ENCODE data around the gene PTPRM.

Gene PTPRM

DNA sequence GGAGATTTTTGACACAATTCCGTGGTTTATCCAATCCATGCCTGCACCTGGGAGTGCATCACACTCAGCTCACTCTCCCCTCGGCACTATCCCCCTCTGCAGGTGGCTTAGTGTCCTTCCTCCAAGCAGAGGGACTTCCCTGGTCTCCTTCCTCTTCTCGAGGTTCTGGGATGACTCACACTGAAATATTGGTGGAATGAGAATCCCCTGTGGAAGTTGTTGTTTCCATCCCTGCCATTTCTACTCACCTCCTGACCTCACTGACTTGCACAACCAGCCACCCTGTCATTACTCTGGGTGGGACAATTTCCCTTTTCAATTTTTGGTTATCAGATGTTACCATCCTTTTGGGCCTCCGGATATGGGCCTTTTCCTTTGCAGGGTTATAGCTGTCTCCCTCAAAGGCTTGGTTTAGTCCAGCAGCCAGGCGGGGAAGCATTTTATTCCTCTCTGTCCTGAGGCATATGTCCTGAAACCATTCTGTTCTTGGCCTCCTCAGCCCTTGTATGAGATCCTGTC, 59.9 kb downstream of the PTPRM start:
- DNase-seq (ENCODE audit: low read depth in 2 of 2), result no peak

- no peak for DNase-seq (ENCODE audit: low read depth in 2 of 2)
These were observed 62.3 kb downstream of the PTPRM start for GRCh38 chr18:7629416-7629815.

DNA sequence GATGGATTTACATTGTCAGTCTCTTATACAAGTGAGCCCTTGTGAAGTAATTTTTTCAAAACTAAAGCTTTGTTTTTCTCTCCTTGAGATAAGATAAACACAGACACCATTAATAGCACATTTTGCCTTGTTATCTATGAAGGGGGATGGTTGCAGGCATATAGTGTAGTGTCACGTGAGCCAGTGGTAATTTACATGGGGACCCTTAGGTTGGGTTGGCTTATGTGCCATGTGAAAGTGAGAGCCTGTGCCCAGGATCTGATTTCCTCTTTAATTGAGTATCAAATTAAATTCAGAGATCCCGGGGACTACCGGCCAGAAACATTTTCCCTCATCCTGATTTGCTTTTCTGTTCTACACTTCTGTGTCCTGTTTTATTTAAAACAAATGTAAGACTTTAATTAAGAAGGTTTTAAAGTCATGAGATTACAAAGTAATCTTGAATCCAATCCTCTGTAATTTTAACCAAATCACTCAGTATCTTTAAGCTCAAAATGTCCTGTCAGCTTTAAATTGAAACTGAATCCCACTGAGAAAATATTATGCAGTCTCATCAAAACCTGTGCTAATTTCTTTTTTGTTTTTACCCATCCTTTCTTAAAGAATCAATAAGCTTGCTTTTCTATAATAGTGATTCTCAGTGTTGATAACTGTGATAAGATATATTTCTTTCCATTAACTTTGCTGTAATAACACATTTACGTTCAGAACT, 63.8 kb downstream of the PTPRM start:
- no peak for DNase-seq (ENCODE audit: low read depth in 2 of 2)

GRCh38 chr18:7632152-7633098, 65.3 kb downstream of the PTPRM start:
- DNase-seq (ENCODE audit: low read depth in 2 of 2), result no peak

DNA sequence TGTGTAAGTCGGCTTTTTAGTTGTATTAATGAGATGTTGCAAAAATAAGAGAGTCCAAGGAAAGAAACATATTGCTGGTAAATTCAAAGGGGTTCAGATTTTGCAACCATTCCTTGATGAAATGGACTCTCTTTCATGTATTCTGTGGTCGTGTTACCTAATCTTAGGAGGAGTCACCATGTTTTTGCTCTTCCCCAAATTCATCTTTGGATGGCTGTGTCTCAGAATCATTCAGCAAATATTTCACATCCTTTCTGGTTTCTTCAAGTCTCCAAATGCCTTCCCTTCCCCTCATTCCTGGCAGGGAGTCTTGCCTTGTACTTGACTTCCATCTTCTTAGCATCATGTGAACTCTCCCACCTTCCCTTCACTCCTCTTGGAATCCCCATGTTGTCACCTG, 66.1 kb downstream of the PTPRM start:
- no peak for DNase-seq (ENCODE audit: low read depth in 2 of 2)

DNA sequence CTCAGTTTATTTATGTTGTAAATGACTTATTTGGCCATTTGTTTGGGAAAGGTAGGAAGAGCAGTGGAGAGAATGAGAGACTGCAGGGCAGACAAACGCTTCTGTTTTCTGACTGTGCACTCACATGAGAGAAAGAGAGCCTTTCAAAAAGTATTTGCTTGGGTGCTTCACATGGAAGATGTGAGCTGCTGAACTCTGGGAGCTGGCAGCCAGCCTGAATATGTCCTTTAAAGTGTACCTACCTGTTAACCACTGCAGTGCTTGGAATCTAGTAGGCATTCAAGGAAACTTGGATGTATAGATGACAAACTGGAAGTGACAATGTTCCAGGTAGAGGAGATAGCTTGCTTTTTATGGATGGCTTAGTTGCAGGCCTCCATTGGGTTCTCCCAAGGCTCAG, 68.8 kb downstream of the PTPRM start:
- no peak for DNase-seq (ENCODE audit: low read depth in 2 of 2)

- no peak for DNase-seq (ENCODE audit: low read depth in 2 of 2)
These were observed 70.2 kb downstream of the PTPRM start for GRCh38 chr18:7637269-7637668.

GRCh38 chr18:7638321-7638720, 71.2 kb downstream of the PTPRM start:
- no peak for DNase-seq (ENCODE audit: low read depth in 2 of 2)

DNA sequence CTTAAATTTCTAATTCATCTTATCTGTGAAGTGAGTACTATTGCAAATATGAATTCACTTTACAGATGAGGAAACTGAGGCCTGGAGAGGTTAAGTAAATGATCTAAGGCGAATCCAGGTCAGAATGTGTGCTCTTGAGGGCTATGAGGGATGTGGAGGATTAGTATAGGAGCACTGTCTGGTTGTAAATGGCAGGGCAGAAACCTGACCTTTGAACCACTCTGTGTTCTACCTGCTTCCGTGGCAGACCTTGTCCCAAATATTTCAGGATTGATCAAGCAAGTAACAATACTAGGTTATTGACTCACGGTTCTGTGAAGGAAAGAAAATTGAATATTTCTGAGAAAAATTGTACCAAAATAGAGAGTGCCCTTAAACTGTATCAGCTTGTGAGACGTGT, 74.7 kb downstream of the PTPRM start:
- DNase-seq (ENCODE audit: low read depth in 2 of 2), result no peak

GRCh38 chr18:7642331-7642890, 75.3 kb downstream of the PTPRM start:
- no peak for DNase-seq (ENCODE audit: low read depth in 2 of 2)

DNA sequence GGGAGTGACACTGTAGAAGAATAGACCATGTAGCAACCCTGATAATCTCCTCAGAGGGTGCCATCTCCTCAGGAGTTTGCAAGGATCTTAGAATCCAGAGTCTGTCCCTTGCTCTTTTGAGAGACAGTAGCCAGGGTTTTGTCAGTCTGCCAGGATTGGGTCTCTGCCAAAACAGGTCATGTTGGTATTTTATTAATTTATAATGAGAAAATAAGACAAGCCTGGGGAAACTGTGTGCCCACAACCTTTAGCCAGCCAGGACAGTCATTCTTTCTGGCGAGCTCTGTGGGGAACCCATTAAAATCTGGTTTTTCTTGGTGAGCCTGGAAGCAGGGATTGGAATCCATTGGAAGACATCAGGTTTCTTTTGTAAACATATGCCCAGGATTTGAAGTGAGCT, 78.6 kb downstream of the PTPRM start:
- DNase-seq (ENCODE audit: low read depth in 2 of 2), result no peak

GRCh38 chr18:7646174-7646886, 79.2 kb downstream of the PTPRM start:
- no peak for DNase-seq (ENCODE audit: low read depth in 2 of 2)

DNA sequence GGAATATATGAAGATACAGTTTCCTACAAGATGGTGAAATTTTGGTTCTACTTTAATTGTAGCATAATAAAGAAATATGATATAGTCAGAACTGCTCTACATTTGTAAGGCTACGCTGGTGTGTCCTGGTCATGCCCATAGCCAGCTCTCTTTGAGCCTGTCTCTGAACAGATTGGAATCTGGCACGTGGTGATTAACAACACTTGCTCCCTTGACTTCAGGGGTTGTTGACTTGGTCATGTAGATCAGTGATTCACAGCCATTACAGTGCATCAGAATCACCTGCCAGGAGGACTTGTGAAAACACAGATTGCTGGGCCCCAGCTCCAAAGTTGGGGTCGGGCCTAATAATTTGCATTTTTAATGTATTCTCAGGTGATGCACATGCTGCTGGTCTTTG, 80.4 kb downstream of the PTPRM start:
- no peak for DNase-seq (ENCODE audit: low read depth in 2 of 2)

- no peak for DNase-seq (ENCODE audit: low read depth in 2 of 2)
These were observed 89.9 kb downstream of the PTPRM start for GRCh38 chr18:7657050-7657449.

DNA sequence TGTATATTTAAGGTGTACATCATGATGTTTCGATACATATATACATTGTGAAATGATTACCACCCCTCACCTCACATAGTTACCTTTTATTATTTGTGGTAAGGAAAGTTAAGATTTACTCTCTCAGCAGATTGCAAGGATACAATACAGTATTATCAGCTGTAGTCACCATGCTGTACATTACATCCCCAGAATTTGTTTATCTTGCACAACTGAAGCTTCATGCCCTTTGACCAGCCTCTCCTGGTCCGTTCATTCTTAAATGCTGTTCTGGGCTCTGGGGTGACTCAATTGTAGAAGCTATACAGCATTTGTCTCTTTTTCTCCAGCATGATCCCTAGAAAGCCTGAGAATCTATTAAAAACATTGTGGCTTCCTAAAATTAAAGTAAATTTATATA, 90.8 kb downstream of the PTPRM start:
- no peak for DNase-seq (ENCODE audit: low read depth in 2 of 2)

DNA sequence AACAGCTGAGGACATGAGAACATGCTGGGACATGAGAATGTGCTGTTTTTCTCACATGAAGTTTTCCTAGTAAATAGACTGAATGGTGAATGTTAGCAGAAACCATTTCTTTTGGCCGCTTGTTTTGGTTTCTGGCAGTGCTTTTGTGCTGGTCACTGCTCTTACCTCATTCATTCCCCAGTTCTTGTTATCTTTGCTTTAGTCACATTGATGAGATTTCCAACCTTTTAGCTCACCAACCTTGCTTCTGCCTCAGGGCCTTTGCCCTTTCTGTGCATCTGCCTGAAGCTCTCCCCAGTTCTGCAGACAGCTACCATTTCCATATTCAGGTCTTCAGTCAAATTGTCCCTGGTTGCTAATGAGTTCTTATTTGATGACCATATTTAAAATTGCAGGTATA, 91.6 kb downstream of the PTPRM start:
- DNase-seq (ENCODE audit: low read depth in 2 of 2), result no peak

DNA sequence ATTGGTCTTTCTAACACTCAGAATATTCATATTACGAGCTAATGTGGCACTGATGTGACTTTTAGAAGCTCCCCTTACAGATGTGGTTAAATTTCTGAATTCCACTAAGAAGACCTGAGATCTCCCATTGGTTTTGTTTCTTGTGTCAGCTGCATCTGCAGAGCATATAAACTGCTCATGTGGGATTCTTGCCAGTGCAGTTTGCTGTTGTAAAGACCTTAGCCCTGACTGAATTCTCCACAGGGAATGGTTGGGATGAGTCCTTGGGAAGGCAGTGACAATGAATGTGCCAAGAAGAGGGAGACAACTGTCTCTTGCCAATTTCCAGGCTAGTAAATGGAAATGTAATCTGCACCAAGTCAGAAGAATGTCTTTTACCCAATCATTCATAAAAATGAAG, 94.1 kb downstream of the PTPRM start:
- DNase-seq (ENCODE audit: low read depth in 2 of 2), result no peak

DNA sequence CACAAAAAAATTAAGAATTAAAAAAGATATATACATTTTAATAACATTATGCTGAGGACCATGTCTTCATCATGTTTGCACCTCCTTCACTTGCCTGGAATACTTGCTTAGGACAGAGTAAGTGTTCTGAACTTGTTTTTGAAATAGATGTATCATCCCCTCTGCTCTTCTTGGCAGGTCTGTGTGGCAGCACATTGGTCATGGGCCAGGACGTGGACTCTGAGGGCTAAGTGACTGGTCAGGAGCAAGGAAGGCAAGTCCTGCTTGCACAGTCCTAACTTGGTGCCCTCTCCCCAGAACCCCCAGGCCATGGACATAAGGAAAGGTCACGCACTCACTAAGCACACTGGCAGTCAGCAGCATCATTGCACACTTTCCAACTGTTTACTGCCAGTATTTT, 95.8 kb downstream of the PTPRM start:
- DNase-seq (ENCODE audit: low read depth in 2 of 2), result no peak

DNA sequence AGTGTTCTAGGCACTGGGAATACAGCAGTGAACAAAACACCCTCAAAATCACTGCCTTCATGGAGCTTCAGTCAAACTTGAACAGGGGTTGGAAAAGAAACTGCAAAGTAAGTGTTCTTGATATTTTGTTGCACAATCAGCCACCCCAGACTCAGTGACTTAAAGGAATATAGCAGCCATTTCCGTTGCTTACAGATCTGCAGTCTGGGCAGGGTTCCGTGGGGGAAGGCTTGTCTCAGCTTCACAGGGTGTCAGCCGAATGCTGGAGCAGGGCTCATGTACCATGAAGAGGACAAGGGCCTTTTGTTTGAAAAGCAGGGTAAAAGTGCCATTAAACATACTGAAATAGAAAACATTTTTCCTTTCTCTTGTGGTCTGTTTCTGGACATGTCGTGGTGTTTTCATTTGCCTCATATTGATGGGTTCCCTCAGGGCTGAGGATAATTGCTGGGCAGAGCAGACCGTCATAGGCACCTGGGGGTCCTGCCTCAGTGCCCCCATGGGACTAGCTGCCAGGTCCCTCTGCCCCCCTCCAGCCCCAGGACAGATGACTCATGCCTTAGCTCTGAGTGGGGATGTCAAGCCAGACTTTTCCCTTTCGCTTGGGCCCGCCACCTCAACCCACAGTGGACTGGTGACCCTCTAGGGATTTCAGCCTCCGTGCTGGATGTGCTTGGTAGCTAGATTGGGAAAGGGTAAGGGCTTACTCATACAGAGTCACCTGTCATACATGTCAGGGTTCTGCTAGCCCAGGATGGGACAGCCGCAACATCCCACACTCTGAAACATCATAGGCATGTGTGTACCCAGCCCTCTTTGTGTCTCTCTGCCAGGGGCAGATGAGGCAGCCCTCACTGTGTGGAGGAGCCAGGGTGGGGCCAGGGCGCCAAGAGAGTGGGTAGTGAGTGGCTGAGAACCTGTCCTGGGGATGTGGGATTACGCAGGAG, 96.5 kb downstream of the PTPRM start:
- DNase-seq (ENCODE audit: low read depth in 2 of 2), result no peak

- no peak for DNase-seq (ENCODE audit: low read depth in 2 of 2)
These were observed 99.2 kb downstream of the PTPRM start for GRCh38 chr18:7666195-7666776.
